A673 (cell line): ENCODE measurements around the gene VAV2. TPM values are rescaled to one million over a fixed set of nuclear protein-coding genes. Genes with fewer than 3 reads are reported as not detected.

Experiments
- BruUV-seq: library from RNA; stranded (reverse); fragments of 400-500 nt; replicated peaks from 2 replicates; lab custom pipeline; 2021; lab: Mats Ljungman, UMichigan
- CTCF ChIA-PET: fragments of 300-600 bp; sonication (Branson Sonifier 250); formaldehyde crosslinking; loops from one replicate; lab custom pipeline; 2022; ENCODE audit warnings: antibody characterized with exemption; lab: Charles Lee
- POLR2A ChIA-PET: fragments of 300-600 bp; sonication (Branson Sonifier 250); formaldehyde crosslinking; loops from one replicate; lab custom pipeline; 2022; ENCODE audit warnings: antibody characterized with exemption; ENCODE audit not compliant: low non-redundant PET; lab: Charles Lee
- DNase-seq: peaks from one replicate; pipeline ENCODE4 v3.0.0-alpha.2; 2015; ENCODE audit warnings: low spot score
- H3K27ac ChIP-seq: fragments of 200-600 bp; sonication (generic); 2 replicates; pipeline ENCODE4 v1.5.1; 2016; ENCODE audit warnings: mixed run types, low read depth, mild to moderate bottlenecking, mixed read lengths, antibody characterized with exemption, low read length; ENCODE audit not compliant: poor library complexity, severe bottlenecking
- H3K27me3 ChIP-seq: fragments of 200-600 bp; sonication (generic); replicated peaks from 2 replicates; pipeline ENCODE4 v1.6.1; 2017; ENCODE audit warnings: mixed run types, low read depth, mild to moderate bottlenecking, mixed read lengths, antibody characterized with exemption, low read length; ENCODE audit not compliant: insufficient read depth, poor library complexity
- H3K36me3 ChIP-seq: fragments of 200-600 bp; sonication (generic); 2 replicates; pipeline ENCODE4 v1.6.1; 2016; ENCODE audit warnings: mixed run types, mild to moderate bottlenecking, mixed read lengths, antibody characterized with exemption, low read length; ENCODE audit not compliant: insufficient read depth, poor library complexity, severe bottlenecking
- H3K4me1 ChIP-seq: fragments of 200-600 bp; sonication (generic); 2 replicates; pipeline ENCODE4 v1.6.1; 2017; ENCODE audit warnings: mixed run types, mild to moderate bottlenecking, mixed read lengths, antibody characterized with exemption, low read length; ENCODE audit not compliant: insufficient read depth, poor library complexity, severe bottlenecking
- H3K4me3 ChIP-seq: fragments of 200-600 bp; sonication (generic); 2 replicates; pipeline ENCODE4 v1.5.1; 2016; ENCODE audit warnings: low read depth, mixed run types, mild to moderate bottlenecking, mixed read lengths, low read length; ENCODE audit not compliant: poor library complexity, severe bottlenecking
- H3K9me3 ChIP-seq: fragments of 200-600 bp; sonication (generic); 2 replicates; pipeline ENCODE4 v1.6.1; 2016; ENCODE audit warnings: mixed run types, low read depth, mild to moderate bottlenecking, mixed read lengths, antibody characterized with exemption, low read length; ENCODE audit not compliant: poor library complexity, severe bottlenecking
- CTCF ChIP-seq: fragments of 300-800, 200-600 bp; sonication (generic); conservative IDR thresholded peaks from 2 replicates; pipeline ENCODE4 v1.5.1; 2017; ENCODE audit warnings: low read depth, mild to moderate bottlenecking, antibody characterized with exemption, low read length, moderate library complexity, mixed read lengths
- EZH2 ChIP-seq: fragments of 200-600 bp; sonication (generic); IDR thresholded peaks from 2 replicates; pipeline ENCODE4 v1.6.1; 2017; ENCODE audit warnings: borderline replicate concordance, low read depth, mild to moderate bottlenecking, mixed read lengths, antibody characterized with exemption, low read length; ENCODE audit not compliant: poor library complexity, severe bottlenecking
- intact Hi-C: fragments of 100-400 bp; cut with micrococcal nuclease; formaldehyde crosslinking; loops from one replicate; pipeline ENCODE4 v1.10.0; 2022; ENCODE audit not compliant: unreplicated experiment
- total RNA-seq: library from RNA; stranded (reverse); gene quantifications from 2 replicates; pipeline ENCODE4 v1.2.3, GENCODE V29; 2021

Gene VAV2
- total RNA-seq, 1 experiment from 2014 or later, result 16.4 TPM

GRCh38 chr9:133943036-133943780 lies 48.9 kb downstream of the VAV2 start:
- CTCF ChIA-PET, result no interaction called here
- no peaks in the 10 kb centered on the region for H3K9me3 ChIP-seq
- DNase-seq, result no peak
- no peak overlapping the region for H3K27ac ChIP-seq
- no peaks in the 10 kb centered on the region for H3K36me3 ChIP-seq
- H3K27me3 ChIP-seq, result no peaks in the 10 kb centered on the region
- H3K4me1 ChIP-seq, result no peaks in the 10 kb centered on the region
- POLR2A ChIA-PET, result no interaction called here
- BruUV-seq, result no TSS peak
- intact Hi-C loops, result no loop called here
- no peak for TF ChIP-seq EZH2
- TF ChIP-seq CTCF, result no peak
- H3K4me3 ChIP-seq, result no peak overlapping the region

DNA sequence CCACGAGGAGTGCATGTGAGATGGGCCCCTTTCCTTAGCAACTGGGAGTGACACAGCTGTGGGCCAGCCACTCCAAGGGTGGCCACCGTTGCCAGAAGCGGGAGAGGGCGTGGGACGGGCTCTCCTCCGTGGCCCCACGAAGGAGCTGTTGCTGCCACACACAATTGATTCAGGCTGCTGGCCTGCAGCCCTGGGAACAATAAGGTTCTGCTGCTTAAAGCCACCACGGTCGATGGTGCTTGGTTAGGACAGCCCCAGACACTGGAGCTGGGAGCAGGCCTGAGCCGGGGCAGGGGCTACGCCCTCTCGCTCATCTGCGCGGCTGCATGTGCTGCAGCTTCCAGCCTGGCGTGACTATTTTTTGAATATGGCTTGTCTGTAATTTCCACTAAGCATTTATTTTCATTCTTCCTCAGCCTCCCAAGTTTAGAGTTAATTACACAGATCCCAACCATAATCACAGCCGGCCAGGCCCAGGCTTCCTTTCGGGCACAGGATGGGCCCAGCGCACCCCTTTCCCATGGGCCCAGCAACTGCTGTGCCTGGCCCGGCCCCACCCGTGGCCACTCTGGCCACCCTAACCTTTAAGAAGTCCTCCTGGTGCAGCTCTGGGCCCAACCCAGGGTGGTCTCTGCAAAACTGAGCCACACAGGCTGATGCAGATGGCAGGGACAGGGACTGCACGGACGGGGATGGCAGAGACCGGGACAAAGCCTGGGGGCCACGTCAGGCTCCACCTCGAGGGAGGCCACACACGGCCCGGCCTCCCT lies 49.7 kb downstream of the VAV2 start:
- no TSS peak for BruUV-seq
- Histone ChIP-seq H3K27me3 (no peaks in the 10 kb centered on the region), H3K4me1 (no peaks in the 10 kb centered on the region), H3K9me3 (no peaks in the 10 kb centered on the region), H3K4me3 (no peak overlapping the region), H3K27ac (no peak overlapping the region), H3K36me3 (no peaks in the 10 kb centered on the region)
- POLR2A ChIA-PET, result no interaction called here
- no peak for TF ChIP-seq EZH2
- TF ChIP-seq CTCF, result no peak
- intact Hi-C loops, result no loop called here
- CTCF ChIA-PET, result no interaction called here
- DNase-seq, result no peak

DNA sequence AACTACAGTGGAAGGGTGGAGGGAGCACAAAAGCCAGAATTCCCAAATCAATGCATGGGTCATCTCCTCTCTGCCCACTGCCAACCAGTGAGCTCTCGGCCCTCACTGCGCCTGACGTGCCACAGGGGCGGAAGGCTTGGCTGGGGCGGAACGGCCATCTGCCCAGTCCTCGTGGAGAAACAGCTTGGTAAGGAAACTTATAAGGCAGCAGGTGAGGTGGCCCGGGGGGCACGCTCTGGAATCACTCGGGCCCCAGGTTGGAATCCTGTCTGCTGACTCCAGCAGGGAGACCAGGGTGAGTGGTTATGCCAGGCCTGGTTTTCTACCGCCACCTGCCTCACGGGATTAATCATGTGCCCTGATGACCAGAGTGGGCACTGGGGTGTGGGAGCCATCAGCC lies 52.3 kb downstream of the VAV2 start:
- no peak overlapping the region for H3K4me3 ChIP-seq
- BruUV-seq, result no TSS peak
- intact Hi-C loops, result no loop called here
- DNase-seq, result no peak
- TF ChIP-seq CTCF (no peak), EZH2 (no peak)
- CTCF ChIA-PET, result no interaction called here
- POLR2A ChIA-PET, result no interaction called here
- H3K9me3 ChIP-seq, result no peaks in the 10 kb centered on the region
- no peak overlapping the region for H3K27ac ChIP-seq
- no peaks in the 10 kb centered on the region for H3K36me3 ChIP-seq
- no peaks in the 10 kb centered on the region for H3K27me3 ChIP-seq
- H3K4me1 ChIP-seq, result no peaks in the 10 kb centered on the region
